HCT116 (cell line): ENCODE measurements around the gene REEP6. TPM values are rescaled to one million over a fixed set of nuclear protein-coding genes. Genes with fewer than 3 reads are reported as not detected.

Source experiments
- EGR1 ChIP-seq: IDR thresholded peaks from 2 replicates; pipeline ENCODE4 v1.6.1; 2012; ENCODE audit warnings: low read depth
- EZH2phosphoT487 ChIP-seq: fragments of 200-600 bp; IDR thresholded peaks from 2 replicates; pipeline ENCODE4 v1.6.1; 2018; ENCODE audit warnings: antibody characterized with exemption, borderline replicate concordance
- FOSL1 ChIP-seq: IDR thresholded peaks from 2 replicates; pipeline ENCODE4 v1.6.1; 2012; ENCODE audit warnings: low read depth
- POLR2A ChIP-seq: IDR thresholded peaks from 2 replicates; pipeline ENCODE4 v1.7.0; 2011; ENCODE audit warnings: borderline replicate concordance; ENCODE audit not compliant: insufficient read depth, insufficient read length; ENCODE audit errors: extremely low read depth
- POLR2AphosphoS5 ChIP-seq: IDR thresholded peaks from 2 replicates; pipeline ENCODE4 v1.6.1; 2011; ENCODE audit warnings: mild to moderate bottlenecking, low read depth, low read length, moderate library complexity
- YY1 ChIP-seq: IDR thresholded peaks from 2 replicates; pipeline ENCODE4 v1.6.1; 2011; ENCODE audit warnings: low read length, low read depth, moderate library complexity, mild to moderate bottlenecking; ENCODE audit not compliant: insufficient replicate concordance; ENCODE audit errors: extremely low read depth
- ZFX ChIP-seq: fragments of 450-650 bp; IDR thresholded peaks from 2 replicates; pipeline ENCODE4 v1.6.1; 2017
- ZNF274 ChIP-seq: fragments of 200-500 bp; sonication (Bioruptor generic); IDR thresholded peaks from 2 replicates; pipeline ENCODE4 v1.6.1; 2014; ENCODE audit warnings: mild to moderate bottlenecking, low read depth, low read length, inconsistent platforms
- total RNA-seq: library from RNA; stranded (reverse); gene quantifications from one replicate; pipeline ENCODE4 v1.2.1, GENCODE V29; 2021; ENCODE audit not compliant: unreplicated experiment
- TF ChIP-seq, protein P1 (sequence below): IDR thresholded peaks from 2 replicates; pipeline ENCODE4 v1.6.1; 2012; ENCODE audit warnings: low read depth
- TF ChIP-seq, protein P2 (sequence below), 3 experiments: fragments of 200-600 bp in 1 of 3; sonication (generic) in 1 of 3; IDR thresholded peaks in 2 of 3; conservative IDR thresholded peaks in 1 of 3; 2 replicates each; pipeline ENCODE4 v1.5.1; 2012 to 2017; ENCODE audit warnings: low read depth in 2 of 3, low read length in 2 of 3, antibody characterized with exemption in 1 of 3, borderline replicate concordance in 1 of 3, control low read depth in 1 of 3, mild to moderate bottlenecking in 1 of 3, mixed read lengths in 1 of 3, mixed run types in 1 of 3, moderate library complexity in 1 of 3; ENCODE audit not compliant: insufficient read depth in 1 of 3

REEP6 gene
- total RNA-seq, 1 experiment from 2014 or later, result 53.9 TPM

DNA sequence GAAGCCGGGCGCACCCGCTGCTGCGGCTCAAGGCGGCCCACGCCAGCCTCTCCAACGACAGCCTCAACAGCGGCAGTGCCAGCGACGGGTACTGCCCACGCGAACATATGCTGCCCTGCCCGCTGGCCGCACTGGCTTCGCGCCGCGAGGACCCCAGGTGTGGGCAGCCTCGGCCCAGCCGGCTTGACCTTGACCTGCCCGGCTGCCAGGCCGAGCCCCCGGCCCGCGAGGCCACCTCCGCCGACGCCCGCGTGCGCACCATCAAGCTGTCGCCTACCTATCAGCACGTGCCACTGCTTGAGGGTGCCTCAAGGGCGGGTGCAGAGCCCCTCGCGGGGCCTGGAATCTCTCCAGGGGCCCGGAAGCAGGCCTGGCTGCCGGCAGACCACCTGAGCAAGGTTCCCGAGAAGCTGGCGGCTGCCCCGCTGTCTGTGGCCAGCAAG, 24.9 kb upstream of the REEP6 start (continued):
- TF ChIP-seq, protein P1, sequence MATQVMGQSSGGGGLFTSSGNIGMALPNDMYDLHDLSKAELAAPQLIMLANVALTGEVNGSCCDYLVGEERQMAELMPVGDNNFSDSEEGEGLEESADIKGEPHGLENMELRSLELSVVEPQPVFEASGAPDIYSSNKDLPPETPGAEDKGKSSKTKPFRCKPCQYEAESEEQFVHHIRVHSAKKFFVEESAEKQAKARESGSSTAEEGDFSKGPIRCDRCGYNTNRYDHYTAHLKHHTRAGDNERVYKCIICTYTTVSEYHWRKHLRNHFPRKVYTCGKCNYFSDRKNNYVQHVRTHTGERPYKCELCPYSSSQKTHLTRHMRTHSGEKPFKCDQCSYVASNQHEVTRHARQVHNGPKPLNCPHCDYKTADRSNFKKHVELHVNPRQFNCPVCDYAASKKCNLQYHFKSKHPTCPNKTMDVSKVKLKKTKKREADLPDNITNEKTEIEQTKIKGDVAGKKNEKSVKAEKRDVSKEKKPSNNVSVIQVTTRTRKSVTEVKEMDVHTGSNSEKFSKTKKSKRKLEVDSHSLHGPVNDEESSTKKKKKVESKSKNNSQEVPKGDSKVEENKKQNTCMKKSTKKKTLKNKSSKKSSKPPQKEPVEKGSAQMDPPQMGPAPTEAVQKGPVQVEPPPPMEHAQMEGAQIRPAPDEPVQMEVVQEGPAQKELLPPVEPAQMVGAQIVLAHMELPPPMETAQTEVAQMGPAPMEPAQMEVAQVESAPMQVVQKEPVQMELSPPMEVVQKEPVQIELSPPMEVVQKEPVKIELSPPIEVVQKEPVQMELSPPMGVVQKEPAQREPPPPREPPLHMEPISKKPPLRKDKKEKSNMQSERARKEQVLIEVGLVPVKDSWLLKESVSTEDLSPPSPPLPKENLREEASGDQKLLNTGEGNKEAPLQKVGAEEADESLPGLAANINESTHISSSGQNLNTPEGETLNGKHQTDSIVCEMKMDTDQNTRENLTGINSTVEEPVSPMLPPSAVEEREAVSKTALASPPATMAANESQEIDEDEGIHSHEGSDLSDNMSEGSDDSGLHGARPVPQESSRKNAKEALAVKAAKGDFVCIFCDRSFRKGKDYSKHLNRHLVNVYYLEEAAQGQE, result no peak
- TF ChIP-seq EZH2phosphoT487 (no peak), ZFX (no peak), ZNF274 (no peak), POLR2AphosphoS5 (no peak), YY1 (no peak), POLR2A (no peak), FOSL1 (no peak), EGR1 (no peak)
- TF ChIP-seq, protein P2, sequence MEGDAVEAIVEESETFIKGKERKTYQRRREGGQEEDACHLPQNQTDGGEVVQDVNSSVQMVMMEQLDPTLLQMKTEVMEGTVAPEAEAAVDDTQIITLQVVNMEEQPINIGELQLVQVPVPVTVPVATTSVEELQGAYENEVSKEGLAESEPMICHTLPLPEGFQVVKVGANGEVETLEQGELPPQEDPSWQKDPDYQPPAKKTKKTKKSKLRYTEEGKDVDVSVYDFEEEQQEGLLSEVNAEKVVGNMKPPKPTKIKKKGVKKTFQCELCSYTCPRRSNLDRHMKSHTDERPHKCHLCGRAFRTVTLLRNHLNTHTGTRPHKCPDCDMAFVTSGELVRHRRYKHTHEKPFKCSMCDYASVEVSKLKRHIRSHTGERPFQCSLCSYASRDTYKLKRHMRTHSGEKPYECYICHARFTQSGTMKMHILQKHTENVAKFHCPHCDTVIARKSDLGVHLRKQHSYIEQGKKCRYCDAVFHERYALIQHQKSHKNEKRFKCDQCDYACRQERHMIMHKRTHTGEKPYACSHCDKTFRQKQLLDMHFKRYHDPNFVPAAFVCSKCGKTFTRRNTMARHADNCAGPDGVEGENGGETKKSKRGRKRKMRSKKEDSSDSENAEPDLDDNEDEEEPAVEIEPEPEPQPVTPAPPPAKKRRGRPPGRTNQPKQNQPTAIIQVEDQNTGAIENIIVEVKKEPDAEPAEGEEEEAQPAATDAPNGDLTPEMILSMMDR (IDR thresholded peaks at IDR 0.05 in 2 of 3, conservative IDR thresholded peaks at IDR 0.05 in 1 of 3; ENCODE audit: borderline replicate concordance in 1 of 3, insufficient read depth in 1 of 3, low read depth in 2 of 3, low read length in 2 of 3), result no peak
